ENCODE measurements around the gene POLG2.
"Not testable (repeated sequence)": the region's sequence is repeated elsewhere in the genome, so short reads cannot be mapped to it uniquely, and the experiment has no call there.

The POLG2 gene

GRCh38 chr17:64505340-64506200 lies 8.7 kb upstream of the POLG2 start:
- DNase-seq = peak in 57 of 58 donors; percentile 38 to 91 (median 81)

GRCh38 chr17:64504769-64505339 lies 8.0 kb upstream of the POLG2 start:
- no peak for DNase-seq

DNA sequence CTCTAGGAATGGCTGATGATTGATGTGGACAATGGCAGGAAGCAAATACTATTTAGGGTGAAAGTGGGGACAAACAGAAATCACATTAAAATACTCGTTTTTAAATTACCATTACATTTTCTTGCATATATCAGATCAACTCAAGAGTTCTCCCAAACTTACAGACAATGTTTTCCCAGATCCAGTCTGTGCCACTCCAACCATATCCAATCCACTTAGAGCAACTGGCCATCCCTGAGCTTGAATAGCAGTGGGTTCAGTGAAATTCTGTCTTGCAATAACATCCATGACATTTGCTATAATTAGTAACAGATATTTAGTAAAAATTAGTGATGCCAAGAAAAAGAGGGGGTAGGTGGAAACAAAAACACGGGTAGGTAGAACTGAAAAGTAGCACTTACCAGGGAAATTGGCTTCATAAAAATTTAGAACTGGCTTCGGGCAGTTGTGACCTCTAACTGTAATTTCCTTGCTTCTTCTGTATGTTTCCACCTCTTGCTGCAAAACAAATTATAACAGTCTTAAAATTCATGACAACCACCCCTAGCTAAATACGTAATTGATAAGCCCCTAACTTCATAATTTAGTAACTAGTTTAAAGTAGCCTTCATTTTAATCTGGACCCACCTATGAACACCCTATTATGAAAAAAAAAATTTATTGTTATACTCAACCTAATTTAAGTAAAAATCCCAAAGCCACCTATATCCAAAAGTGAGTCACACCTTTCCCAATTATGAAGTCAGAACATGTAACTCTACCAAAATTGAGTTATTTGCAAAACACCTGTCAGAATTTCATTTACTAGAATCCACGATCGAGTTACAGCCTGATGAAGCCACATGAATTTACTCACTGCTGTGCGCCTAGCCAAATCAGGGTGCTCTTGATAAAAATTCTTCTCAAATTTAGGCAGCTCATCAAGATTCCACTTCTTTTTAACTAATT lies 7.2 kb upstream of the POLG2 start:
- no peak for DNase-seq

GRCh38 chr17:64503341-64503740 lies 6.5 kb upstream of the POLG2 start:
- no peak for DNase-seq

GRCh38 chr17:64502809-64503208 lies 6.0 kb upstream of the POLG2 start:
- no peak for DNase-seq

GRCh38 chr17:64502021-64502420 lies 5.2 kb upstream of the POLG2 start:
- DNase-seq = no peak

- DNase-seq = no peak
Measured at GRCh38 chr17:64500862-64501765, 4.3 kb upstream of the POLG2 start.

DNA sequence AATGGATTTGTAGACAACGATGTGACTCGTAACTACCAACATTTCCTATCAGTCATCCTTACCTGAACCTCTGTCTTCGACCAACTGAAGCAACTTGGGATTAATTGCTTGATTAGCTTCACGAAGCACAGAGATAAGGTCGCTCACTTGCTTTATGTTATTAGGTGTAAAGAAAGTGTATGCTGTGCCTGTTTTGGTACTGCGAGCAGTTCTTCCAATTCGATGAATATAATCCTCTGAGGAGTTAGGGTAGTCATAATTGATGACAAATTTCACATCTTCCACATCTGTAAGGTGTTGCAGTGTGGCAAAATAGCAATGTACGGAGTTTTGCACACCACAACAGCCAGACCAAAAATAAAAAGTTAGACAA lies 3.6 kb upstream of the POLG2 start:
- no peak for DNase-seq

DNA sequence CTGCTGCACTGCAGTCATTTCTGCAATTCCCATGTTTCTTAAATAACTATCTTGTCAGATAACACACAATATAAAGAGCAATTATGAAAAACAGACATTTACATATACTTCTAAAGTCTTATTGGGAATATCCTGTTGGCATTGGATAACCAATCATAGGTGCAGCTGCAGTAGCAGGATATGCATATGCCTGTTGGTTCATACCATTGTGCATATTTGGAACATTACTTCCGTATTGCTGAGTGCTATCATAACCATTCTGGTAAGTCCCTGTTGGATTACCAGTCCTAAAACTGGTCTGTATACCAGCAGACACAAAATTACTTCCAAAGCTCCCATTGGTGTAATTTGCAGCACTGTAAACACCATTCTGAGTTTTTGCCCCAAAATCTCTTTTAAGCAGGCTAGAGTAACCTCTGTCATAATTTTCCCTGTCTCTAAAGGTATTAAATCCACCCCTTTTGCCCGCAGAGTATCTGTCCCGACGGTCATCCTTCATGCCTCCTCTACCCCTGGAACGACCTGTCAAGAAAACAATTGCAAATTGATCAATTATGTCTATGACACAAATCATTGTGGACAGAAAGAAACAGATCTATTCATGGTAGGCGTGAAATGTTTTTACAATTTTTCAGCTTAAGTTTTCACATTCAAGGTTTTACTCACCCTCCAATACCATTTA lies 3.1 kb upstream of the POLG2 start:
- DNase-seq = no peak

DNA sequence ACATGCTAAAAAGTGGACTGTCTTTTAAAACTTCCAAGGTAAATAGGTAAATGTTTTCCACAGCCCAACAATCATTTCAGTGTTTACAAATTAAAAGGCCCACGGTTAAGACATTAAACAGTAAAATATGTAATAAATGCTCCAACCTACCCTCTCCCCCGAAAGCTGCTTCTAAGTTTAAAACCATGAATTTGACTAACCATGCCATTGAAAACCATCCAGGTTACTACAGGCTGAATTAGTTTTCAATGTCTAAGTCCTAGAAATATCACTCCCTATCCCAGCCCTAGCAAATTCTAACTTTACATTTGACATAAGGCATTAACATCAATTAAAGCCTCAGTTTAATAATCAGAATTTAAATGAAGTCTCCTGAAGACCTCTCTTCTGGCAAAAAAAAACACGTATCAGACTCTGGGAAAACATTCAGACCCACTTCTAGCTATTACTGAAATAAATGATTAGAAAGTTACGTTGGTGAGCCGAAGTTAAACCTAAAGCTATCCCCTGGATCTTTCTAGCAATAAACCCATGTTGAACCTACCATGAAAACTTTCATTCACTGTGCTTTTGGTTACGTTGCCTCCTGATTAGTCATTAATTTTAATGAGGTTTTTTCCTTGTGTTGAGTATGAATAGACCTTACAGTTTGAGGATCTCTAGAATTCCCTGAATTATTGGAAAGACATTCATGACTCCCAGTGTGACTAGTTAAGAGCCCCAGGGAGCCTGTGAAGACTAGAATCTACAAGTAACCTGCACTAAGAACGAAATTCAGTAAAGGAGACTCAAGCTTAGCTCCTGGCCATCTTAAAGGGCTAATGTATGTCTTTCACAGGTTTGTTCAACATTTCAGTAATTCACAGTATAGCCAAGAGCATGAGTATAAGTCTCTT lies 1.7 kb upstream of the POLG2 start:
- DNase-seq = no peak

DNA sequence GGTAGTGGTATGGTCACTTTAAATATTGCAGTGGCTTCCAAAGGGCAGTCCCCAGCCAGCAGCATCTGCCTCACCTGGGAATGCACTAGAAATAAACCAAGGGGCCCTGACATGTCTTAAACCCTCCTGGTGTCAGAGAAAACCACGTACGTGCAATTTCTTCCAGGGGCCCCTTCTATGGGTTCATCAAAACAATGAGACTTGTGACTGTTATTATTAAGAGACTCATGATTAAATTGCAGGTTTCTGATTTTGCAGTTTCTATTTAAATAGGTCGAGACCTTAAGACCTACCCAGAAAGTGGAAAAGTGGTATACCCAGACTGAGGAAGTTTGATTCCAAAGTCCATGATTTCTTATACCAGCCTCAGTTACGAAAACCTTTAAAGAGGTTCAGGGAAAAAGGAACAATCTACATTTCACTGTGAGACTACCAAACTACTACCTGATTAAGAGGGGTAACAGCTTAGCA lies 746 bp upstream of the POLG2 start:
- DNase-seq = peak in 3 of 58 donors; percentile 8 to 36 (median 12)

DNA sequence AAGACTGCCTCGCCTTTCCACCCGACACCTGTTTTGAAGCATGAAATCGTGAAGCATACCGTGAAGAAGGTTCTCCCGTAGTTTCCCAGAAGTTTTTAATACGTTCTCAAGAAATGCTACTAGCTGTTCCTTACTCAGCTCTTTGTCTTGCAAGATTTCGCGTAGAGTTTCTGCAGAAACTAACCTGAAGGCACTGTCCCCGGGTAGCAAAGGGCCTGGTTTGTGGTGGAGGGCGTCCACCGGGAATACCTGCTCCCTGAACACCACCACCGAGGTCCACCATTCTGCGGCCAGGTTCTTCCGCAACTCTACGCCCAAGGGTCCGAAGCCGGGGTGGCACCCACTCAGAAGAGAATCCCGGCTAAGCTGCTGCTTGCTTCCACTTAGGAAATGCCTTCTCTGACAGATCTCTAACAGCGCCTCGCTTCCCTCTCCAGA lies 487 bp downstream of the POLG2 start:
- peak in 2 of 58 donors; percentile 48 to 54 for DNase-seq

DNA sequence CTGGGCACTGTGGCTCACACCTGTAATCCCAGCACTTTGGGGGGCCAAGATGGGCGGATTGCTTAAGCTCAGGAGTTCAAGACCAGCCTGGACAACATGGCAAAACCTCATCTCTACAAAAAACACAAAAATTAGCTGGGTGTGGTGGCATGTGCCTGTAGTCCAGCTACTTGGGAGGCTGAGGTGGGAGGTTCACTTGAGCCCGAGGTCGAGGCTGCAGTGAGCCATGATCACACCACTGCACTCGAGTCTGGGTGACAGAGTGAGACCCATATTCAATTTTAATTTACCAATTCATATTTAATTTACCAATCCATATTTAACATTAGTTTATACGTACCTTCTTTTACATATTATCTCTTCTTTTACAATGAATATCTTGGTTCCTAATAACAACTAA lies 1.6 kb downstream of the POLG2 start:
- DNase-seq = not testable (repeated sequence)

- DNase-seq = no peak
Measured at GRCh38 chr17:64494121-64494520, 2.7 kb downstream of the POLG2 start.

- no peak for DNase-seq
Measured at GRCh38 chr17:64492481-64493109, 4.3 kb downstream of the POLG2 start.

- DNase-seq = no peak
Measured at GRCh38 chr17:64491994-64492393, 4.9 kb downstream of the POLG2 start.

- no peak for DNase-seq
Measured at GRCh38 chr17:64491034-64491860, 5.6 kb downstream of the POLG2 start.
